HEK293 (cell line): ENCODE data around the gene DHRS7.

ENCODE experiments used
- CTCF ChIA-PET: fragments of 350-600 bp; formaldehyde crosslinking; extraction: SDS; loops from one replicate; lab custom pipeline; 2021; ENCODE audit warnings: antibody characterized with exemption; lab: Yijun Ruan, JAX
- POLR2A ChIA-PET: fragments of 300-600 bp; formaldehyde crosslinking; extraction: SDS; loops from one replicate; lab custom pipeline; 2020; ENCODE audit warnings: antibody characterized with exemption, inconsistent platforms; lab: Yijun Ruan, JAX
- H3K27ac ChIP-seq: fragments of 200-500 bp; sonication (Bioruptor generic); 2 replicates; pipeline ENCODE4 v1.5.1; 2014; ENCODE audit warnings: low read depth, low read length, control low read depth, inconsistent platforms; ENCODE audit errors: extremely low read depth
- H3K36me3 ChIP-seq, 2 experiments: fragments of 200-500 bp in 1 of 2; sonication (Bioruptor generic) in 1 of 2; 1 replicate in 1 of 2; 2 replicates in 1 of 2; pipeline ENCODE4 v1.5.1; 2014 to 2017; ENCODE audit warnings: inconsistent platforms in 2 of 2, low read length in 2 of 2; ENCODE audit not compliant: control insufficient read depth in 2 of 2, insufficient read depth in 1 of 2
- H3K4me1 ChIP-seq: fragments of 200-500 bp; sonication (Bioruptor generic); 2 replicates; pipeline ENCODE4 v1.5.1; 2014; ENCODE audit warnings: mild to moderate bottlenecking, low read length, inconsistent platforms; ENCODE audit not compliant: control insufficient read depth, insufficient read depth
- H3K4me3 ChIP-seq: 2 replicates; pipeline ENCODE4 v1.5.1; 2011; ENCODE audit warnings: low read depth, mild to moderate bottlenecking, control low read depth, low read length, moderate library complexity
- H3K9me3 ChIP-seq: fragments of 200-500 bp; sonication (Bioruptor generic); 2 replicates; pipeline ENCODE4 v1.5.1; 2014; ENCODE audit warnings: low read depth, low read length, inconsistent platforms; ENCODE audit not compliant: control insufficient read depth, insufficient read depth
- ELK4 ChIP-seq: IDR thresholded peaks from 2 replicates; pipeline ENCODE4 v1.6.1; 2011; ENCODE audit warnings: mild to moderate bottlenecking, low read depth, low read length, borderline replicate concordance
- OVOL3 ChIP-seq: fragments of 450-650 bp; formaldehyde crosslinking; IDR thresholded peaks from 2 replicates; pipeline ENCODE4 v1.5.1; 2016; ENCODE audit warnings: missing biosample characterization, missing genetic modification characterization
- SCRT1 ChIP-seq: fragments of 450-650 bp; formaldehyde crosslinking; IDR thresholded peaks from 2 replicates; pipeline ENCODE4 v1.5.1; 2016; ENCODE audit warnings: missing biosample characterization, missing genetic modification characterization, borderline replicate concordance
- YY2 ChIP-seq: fragments of 450-650 bp; formaldehyde crosslinking; IDR thresholded peaks from 2 replicates; pipeline ENCODE4 v1.5.1; 2016; ENCODE audit warnings: missing biosample characterization, missing genetic modification characterization
- ZBTB20 ChIP-seq: fragments of 450-650 bp; formaldehyde crosslinking; IDR thresholded peaks from 2 replicates; pipeline ENCODE4 v1.5.1; 2016; ENCODE audit warnings: missing biosample characterization, missing genetic modification characterization
- ZNF114 ChIP-seq: fragments of 450-650 bp; formaldehyde crosslinking; IDR thresholded peaks from 2 replicates; pipeline ENCODE4 v1.5.0; 2017; ENCODE audit warnings: missing biosample characterization, missing genetic modification characterization
- ZNF16 ChIP-seq: fragments of 450-650 bp; formaldehyde crosslinking; IDR thresholded peaks from 2 replicates; pipeline ENCODE4 v1.5.1; 2016; ENCODE audit warnings: low read depth, missing biosample characterization, missing genetic modification characterization
- ZNF18 ChIP-seq: fragments of 450-650 bp; formaldehyde crosslinking; IDR thresholded peaks from 2 replicates; pipeline ENCODE4 v1.5.1; 2016; ENCODE audit warnings: missing biosample characterization, missing genetic modification characterization
- ZNF223 ChIP-seq: fragments of 450-650 bp; formaldehyde crosslinking; IDR thresholded peaks from 2 replicates; pipeline ENCODE4 v1.5.1; 2016; ENCODE audit warnings: missing biosample characterization, missing genetic modification characterization
- ZNF23 ChIP-seq: fragments of 450-650 bp; formaldehyde crosslinking; IDR thresholded peaks from 2 replicates; pipeline ENCODE4 v1.5.1; 2016; ENCODE audit warnings: missing biosample characterization, missing genetic modification characterization, borderline replicate concordance
- ZNF24 ChIP-seq: fragments of 450-650 bp; formaldehyde crosslinking; IDR thresholded peaks from 2 replicates; pipeline ENCODE4 v1.5.1; 2016; ENCODE audit warnings: missing biosample characterization, missing genetic modification characterization
- ZNF266 ChIP-seq: fragments of 450-650 bp; formaldehyde crosslinking; IDR thresholded peaks from 2 replicates; pipeline ENCODE4 v1.5.1; 2016; ENCODE audit warnings: missing biosample characterization, missing genetic modification characterization, low read depth
- ZNF354C ChIP-seq: fragments of 450-650 bp; formaldehyde crosslinking; IDR thresholded peaks from 2 replicates; pipeline ENCODE4 v1.5.1; 2016; ENCODE audit warnings: missing biosample characterization, missing genetic modification characterization, low read depth, borderline replicate concordance
- ZNF362 ChIP-seq: fragments of 450-650 bp; formaldehyde crosslinking; IDR thresholded peaks from 2 replicates; pipeline ENCODE4 v1.5.1; 2016; ENCODE audit warnings: missing biosample characterization, missing genetic modification characterization
- ZNF626 ChIP-seq: fragments of 450-650 bp; sonication (Bioruptor Pico); formaldehyde crosslinking; IDR thresholded peaks from 2 replicates; pipeline ENCODE4 v1.5.1; 2018; ENCODE audit warnings: missing biosample characterization, missing genetic modification characterization, inconsistent platforms
- ZNF639 ChIP-seq: fragments of 450-650 bp; formaldehyde crosslinking; IDR thresholded peaks from 2 replicates; pipeline ENCODE4 v1.5.1; 2016; ENCODE audit warnings: missing biosample characterization, missing genetic modification characterization
- ZNF664 ChIP-seq: fragments of 450-650 bp; formaldehyde crosslinking; IDR thresholded peaks from 2 replicates; pipeline ENCODE4 v1.5.1; 2016; ENCODE audit warnings: missing biosample characterization, missing genetic modification characterization

DHRS7 gene

GRCh38 chr14:60133487-60133886 is 31.7 kb downstream of the DHRS7 start:
- Histone ChIP-seq H3K4me3 (no peak overlapping the region), H3K27ac (no peak overlapping the region), H3K4me1 (no peaks in the 10 kb centered on the region), H3K9me3 (no peaks in the 10 kb centered on the region), H3K36me3 (peaks cover 0 to 17% of the 10 kb centered on the region in 2 experiments; a peak in 2 of 3 replicates)
- CTCF ChIA-PET: interaction anchor here (1.0 kb wide), 1 partner anchor 33 kb away, joined by 3 read pairs; no protein-coding TSS in a partner anchor
- POLR2A ChIA-PET: no interaction called here
- TF ChIP-seq ZNF114 (no peak), ZNF266 (tag by site-specific recombination) (no peak), ZNF354C (tag by site-specific recombination) (no peak), ZNF362 (tag by site-specific recombination) (no peak)

- ChIA-PET CTCF (no interaction called here), POLR2A (no interaction called here)
- no peak for TF ChIP-seq SCRT1 (tag by site-specific recombination)
- TF ChIP-seq ZNF266 (tag by site-specific recombination): no peak
- no peak for TF ChIP-seq ELK4
- no peak for TF ChIP-seq ZNF16
- TF ChIP-seq YY2: no peak
- TF ChIP-seq OVOL3: no peak
- no peak for TF ChIP-seq ZNF639 (tag by site-specific recombination)
- peaks cover 39 to 65% of the 10 kb centered on the region in 2 experiments for H3K36me3 ChIP-seq
- H3K27ac ChIP-seq: no peak overlapping the region
- H3K4me3 ChIP-seq: no peak overlapping the region
- H3K4me1 ChIP-seq: no peaks in the 10 kb centered on the region
- H3K9me3 ChIP-seq: no peaks in the 10 kb centered on the region
Measured at GRCh38 chr14:60125918-60126317, 39.3 kb downstream of the DHRS7 start.

- POLR2A ChIA-PET: no interaction called here
- no peaks in the 10 kb centered on the region for H3K9me3 ChIP-seq
- no peak overlapping the region for H3K27ac ChIP-seq
- H3K36me3 ChIP-seq: peaks cover 11 to 51% of the 10 kb centered on the region in 2 experiments
- CTCF ChIA-PET: no interaction called here
- TF ChIP-seq ZNF18 (tag by site-specific recombination) (no peak), ZBTB20 (tag by site-specific recombination) (no peak), ZNF24 (no peak), ZNF626 (no peak), ZNF664 (no peak), ZNF223 (tag by site-specific recombination) (no peak), ZNF23 (tag by site-specific recombination) (no peak)
- TF ChIP-seq, all 188 proteins: peak for 0
- H3K4me3 ChIP-seq: no peak overlapping the region
- H3K4me1 ChIP-seq: no peaks in the 10 kb centered on the region
Measured at GRCh38 chr14:60116181-60116580, 49.0 kb downstream of the DHRS7 start.
